HG02759 (cell line): ENCODE measurements around the gene BTBD16.
A peak's percentile ranks its signal among the peaks of the same experiment; 100 is the strongest.

Experiments
- ATAC-seq: cut with Tn5 transposase; IDR thresholded peaks from one replicate; pipeline ENCODE4 v1.9.1; 2021; ENCODE audit warnings: mild to moderate bottlenecking, moderate library complexity; ENCODE audit not compliant: unreplicated experiment

BTBD16 gene

DNA sequence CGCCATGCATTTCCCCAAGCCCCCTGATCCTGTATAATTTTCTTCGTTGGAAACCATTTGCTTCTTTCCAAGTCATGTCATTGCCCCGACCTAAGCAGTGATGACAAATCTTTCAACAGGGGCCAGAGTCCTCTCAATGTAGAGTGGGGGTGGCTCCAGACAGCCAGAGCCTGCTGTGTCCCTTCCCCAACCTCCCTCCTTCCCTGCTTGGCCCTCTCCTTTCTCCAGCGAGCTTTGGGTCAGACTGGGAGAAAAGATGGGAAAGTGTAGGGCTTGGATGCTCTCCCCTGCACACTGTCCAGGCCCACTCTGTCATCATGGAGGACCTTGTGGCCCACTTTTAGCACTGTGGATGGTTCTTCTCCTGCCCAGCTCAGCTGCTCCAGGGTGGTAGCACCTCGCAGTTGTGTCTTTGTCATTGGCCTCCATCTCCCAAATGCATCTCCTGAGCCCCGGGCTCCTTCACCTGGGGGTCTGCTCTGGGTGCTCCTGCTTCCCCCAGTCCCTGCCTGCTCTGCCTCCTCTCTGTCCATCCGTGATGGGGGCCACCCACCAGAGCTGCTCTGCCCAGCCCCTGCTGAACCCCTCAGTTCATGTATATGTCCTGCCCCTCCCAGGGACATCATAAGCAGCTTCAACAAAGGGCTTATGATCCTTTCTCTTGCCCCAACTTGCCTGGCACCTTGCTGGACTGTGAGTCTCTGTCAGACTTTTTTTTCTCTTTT lies 37.5 kb downstream of the BTBD16 start:
- no peak for ATAC-seq

DNA sequence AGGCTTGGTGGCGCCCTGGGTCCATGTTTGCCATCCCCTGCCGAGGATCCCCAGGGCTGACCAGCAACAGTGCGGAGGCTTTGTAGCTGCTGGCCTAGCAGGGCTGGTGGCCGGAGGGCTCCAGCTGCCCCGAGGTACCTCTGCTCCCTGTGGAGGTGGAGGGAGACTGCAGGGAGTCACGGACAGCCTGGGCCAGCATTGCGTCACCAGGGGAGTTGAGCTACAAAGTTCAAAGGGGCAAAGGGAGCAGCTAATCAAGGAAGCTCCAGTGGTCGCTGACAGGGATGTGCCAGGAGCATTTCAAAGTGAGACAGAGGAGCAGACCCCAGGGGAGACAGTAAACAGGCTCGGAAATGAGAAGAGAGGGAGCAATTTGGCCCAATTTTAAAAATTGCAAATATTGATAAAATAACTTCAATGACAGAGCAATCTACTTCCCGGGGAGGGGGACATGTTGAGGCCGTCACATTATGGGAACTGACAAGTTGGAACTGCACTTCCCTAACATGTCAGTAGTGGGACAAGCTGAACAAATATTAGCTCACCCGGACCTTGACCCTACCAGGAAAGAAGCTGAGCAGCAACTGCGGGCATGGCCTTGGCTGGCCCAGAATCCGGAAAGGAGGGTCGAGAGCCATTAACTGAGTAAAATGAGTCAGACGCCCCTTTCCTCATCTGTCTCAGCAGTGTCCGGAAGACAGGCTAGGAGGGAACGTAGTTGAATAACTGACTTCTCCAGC lies 39.4 kb downstream of the BTBD16 start:
- no peak for ATAC-seq

DNA sequence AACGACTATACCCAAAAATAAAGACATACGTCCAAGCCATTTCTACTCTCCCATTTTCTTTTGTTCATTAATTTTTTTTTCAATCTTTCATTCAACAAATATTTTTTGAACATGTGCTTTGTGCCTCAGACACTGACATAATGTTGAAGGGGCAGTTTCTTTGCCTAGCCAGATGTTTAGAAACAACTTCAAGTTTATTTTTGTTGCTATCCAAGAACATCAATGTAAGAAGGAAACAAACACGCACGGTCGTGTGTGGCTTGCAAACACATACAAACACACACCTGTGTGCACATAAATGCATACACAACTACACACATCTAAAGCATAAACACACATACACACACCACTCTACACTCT lies 39.9 kb downstream of the BTBD16 start:
- ATAC-seq = no peak

DNA sequence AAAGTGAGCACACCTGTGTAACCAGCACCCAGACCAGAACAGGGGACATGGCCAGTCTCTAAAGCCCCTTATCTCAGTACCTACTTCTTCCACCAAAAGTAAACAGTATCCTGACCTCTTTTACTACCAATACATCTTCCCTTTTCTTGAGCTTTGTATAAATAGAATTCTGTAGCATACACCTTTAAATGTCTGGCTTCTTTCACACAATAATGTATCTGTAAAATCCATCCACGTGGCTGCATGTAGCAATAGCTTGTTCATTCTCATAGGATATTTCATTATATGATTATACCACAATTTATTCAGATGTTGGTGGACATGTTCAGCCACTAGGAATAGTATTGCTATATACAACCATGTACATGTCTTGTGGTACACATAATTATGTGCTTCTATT lies 40.6 kb downstream of the BTBD16 start:
- no peak for ATAC-seq

DNA sequence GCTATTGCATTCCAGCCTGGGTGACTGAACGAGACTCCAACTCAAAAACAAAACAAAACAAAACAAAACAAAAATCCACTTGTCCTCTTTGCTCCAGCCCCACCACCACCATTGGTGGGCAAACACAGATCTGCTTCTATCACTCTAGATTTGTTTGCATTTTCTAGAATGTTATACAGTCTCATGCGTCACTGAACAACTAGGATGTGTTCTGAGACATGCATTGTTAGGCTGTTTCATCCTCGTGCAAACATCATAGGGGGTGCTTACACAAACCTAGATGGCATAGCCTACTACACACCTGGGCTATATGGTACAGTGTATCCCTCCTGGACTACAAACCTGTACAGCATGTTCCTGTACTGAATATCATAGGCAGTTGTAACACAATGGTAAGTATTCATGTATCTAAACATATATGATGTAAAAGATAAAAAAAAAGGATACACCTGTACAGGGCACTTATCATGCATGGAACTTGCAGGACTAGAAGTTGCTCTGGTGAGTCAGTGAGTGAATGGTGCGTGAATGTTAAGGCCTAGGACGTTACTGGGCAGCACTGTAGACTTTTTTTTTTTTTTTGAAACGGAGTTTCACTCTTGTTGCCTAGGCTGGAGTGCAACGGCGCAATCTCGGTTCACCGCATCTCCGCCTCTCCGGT lies 45.3 kb downstream of the BTBD16 start:
- ATAC-seq = no peak

DNA sequence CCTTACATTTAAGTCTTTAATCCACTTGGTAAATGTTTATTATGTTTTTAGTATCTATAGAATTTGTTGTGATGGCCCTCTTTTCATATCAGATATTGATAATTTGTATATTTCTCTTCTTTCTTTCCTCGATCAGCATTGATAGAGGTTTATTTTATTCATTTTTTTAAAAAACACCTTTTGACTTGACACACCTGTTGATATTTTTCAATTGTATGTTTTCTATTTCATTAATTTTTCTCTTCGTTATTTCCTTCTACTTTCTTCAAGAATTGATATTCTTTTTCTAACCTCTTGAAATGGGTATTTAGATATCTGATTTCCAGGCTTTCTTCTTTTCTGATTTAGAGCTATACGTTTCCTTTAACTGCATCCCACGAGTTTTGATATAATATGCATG lies 50.9 kb downstream of the BTBD16 start:
- no peak for ATAC-seq

DNA sequence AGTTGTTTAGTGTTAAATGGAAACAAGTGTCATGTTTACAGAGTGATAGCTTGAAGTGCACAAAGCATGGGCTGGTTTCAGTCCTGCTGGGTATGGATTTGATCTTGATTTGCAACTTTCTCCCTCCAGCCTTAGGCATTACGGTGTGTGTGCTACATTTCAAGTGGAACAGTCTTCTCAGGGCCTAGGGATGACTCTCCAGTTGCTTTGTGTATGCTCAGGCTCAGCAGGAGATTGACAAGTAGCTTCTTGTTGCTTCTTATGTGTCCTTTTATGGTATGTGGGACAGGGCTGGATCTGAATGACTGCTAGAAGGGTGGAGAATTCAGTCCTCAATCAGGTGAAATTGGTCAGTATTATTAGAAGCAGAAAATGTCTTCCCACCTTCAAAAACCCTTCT lies 52.1 kb downstream of the BTBD16 start:
- no peak for ATAC-seq

DNA sequence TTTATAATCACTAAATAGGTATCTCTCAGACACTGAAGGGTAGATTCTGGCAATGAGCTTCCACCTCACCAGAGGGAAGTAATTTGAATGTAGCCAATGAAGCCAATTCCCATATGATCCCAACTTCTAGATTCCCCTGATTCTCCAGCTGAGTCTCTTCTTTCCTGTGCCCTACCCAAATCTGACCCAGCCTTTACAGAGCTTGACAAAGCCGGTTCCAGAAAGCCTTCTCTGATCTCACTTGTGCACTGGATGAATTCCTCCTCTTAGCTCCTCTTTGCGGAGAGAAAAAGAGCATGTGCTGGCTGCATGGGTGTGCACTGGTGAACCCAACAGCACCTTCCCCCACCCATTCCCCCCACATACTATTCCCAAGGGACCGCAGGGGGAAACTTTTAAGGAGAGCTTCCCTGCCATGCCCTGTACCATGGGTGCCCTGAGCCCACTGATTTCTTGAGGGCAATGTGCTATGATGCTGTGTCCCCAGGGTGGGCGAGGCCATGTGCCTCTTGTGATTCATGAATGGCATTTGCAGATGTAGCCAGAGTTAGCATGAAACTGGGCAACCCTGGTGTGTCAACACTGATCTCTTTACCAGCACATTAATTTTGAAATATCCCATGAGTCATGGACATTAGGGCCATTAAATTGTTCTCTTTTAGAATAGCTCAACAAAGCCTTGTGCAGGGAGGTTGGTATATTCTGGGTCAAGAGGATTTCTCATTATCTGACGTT lies 53.0 kb downstream of the BTBD16 start:
- ATAC-seq = no peak

DNA sequence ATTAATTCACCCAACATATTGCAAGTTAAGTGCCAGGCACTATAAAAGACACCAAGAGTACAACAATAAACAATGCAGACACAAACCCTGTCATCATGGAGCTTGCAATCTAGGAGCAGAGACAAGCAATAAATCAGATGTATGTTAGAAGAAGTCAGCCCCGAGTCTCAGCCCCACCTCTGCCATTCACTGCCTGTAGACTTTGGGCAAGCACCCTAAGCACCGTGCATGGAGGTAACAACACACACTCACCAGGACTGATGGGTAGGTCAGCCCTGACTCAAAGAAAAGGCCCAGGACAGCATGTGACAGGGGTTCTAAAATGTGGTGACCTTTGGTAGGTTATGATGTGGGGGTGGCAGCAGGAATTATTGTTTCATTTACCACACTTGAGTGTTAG lies 54.1 kb downstream of the BTBD16 start:
- ATAC-seq = no peak

DNA sequence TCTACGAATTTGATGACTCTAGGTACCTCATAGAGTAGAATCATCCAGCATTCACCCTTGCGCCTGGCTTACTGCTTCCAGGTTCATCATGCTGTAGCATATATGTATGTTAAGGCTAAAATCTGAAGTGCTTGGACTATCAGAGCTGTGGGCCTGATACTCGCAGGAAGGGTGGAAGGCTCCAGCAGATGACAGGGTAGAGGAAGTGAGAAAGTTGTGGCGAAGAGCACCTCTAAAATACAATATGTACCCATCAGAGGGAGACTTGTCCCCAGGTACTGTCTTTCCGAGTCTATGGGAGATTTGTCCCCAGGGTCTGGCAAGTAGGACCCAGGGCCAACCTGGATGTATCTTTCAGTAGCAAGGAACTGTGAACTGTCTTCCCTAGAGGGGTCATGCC lies 55.3 kb downstream of the BTBD16 start:
- ATAC-seq = no peak

DNA sequence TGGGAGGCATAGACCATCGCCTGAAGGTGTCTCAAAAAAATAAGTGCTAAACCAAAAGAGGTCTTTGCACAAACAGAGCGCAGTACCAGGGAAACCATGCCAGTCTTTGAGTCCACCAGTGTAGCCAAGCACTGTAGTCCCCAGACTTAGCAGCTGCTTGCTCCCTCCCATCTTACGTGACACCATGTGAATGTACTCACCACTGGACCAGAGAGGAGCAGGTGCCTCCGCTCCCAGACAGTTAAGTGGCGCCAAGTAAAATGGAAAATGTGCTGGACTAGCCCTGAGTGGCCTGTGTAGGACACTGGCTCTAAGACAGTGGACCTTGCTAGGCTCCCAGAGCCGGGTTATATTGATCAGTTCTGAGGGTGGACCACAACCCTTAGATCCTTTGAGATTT lies 55.7 kb downstream of the BTBD16 start:
- no peak for ATAC-seq

DNA sequence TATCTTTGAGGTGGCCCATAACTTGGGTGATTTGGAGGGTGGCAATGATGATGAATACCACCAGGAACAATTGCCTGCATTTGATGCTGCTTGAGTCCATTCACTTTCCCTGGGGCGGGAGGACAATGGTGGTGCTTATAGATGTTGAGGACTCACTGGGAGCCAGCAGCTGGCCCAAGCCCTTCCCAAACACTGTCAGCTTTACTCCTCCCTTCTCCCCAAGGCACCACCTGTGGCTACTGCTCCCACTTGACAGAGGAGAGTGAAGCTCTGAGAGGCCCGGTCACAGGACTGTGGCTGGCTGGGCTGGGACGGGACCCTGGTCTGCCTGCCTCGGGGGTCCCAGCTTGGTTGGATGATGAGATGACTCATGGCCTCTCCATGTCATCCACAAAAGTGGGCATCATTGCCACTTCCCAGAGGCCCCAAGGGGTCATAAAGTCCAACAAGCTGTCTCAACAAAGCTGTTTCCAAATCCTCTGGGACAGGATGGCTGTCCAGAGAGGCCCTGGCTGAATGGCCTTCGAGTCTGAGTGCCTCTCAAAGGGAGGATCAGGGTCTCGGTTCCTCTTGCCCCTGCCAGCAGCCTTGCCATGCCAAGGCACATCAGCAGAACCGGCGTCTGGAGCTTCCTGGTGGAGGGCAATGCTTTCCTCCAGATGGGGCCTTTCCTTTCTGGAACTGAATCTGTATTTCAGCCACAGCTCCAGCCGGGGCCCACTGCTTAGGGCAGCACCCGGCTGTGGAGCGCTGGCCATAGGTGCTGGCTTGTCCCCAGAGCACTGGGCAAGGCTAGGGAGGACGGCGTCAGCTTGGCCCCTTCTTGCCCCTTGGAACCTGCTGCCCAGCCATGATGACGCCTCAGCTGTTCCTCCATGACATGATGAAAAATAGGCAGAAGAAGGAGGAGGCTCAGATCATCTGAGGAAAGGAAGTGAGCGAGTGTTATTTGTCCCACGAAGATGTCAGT lies 56.4 kb downstream of the BTBD16 start:
- no peak for ATAC-seq

DNA sequence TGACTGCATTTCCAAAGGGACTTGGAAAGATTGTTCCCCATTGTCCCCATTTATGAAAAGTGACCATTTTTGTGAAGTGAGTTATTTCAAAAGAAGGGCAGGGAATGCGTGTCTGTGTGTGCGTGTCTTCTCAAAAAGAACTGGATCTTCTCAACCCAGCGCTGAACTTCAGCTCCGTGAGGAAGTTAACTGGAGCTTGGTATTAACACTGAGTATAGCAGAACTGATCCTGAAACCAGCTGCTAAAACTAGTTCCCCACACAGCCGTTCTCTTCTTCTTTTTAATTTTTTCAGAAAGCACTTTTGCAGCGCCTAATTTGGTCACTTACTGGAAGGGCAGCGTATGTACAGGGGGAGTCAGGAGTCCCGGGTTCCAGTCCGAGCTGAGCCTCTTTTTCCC lies 57.6 kb downstream of the BTBD16 start:
- ATAC-seq = no peak

DNA sequence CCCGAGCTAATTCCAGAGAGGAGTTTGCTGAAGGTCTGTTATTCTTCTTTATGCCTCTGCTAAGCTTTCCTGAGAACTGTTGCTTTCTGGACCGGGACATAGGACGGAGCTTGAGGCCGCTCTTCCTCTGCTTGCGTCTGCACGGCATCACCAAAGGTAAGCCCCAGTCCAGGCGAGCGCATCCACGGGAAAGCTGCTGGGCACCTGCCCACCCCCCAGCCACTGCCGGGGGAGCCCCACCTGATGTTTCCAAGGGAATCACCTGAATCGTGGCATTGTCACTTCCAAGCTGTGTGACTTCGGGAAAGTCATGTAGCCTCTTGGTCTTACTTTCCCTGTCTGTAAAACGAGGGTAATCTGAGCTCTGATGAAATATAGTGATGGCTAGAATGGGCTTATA lies 58.3 kb downstream of the BTBD16 start:
- no peak for ATAC-seq

DNA sequence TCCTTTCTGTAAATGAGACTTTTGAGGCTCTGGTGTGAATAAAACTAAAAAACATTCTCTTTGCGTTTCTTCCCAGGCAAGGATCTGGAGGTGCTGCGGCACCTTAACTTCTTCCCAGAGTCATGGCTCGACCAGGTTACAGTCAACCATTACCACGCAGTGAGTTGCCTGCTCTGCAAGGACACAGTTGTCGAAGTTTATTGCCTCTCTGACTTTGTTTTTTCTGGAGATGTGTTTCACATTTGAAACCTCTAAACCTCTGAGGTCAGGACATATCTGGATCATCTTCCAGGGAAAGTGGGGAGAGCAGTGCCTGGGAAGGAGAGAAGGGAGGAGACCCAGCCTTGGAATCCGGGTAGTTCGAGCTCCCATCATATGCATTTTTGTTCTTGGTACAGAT lies 60.0 kb downstream of the BTBD16 start:
- no peak for ATAC-seq

DNA sequence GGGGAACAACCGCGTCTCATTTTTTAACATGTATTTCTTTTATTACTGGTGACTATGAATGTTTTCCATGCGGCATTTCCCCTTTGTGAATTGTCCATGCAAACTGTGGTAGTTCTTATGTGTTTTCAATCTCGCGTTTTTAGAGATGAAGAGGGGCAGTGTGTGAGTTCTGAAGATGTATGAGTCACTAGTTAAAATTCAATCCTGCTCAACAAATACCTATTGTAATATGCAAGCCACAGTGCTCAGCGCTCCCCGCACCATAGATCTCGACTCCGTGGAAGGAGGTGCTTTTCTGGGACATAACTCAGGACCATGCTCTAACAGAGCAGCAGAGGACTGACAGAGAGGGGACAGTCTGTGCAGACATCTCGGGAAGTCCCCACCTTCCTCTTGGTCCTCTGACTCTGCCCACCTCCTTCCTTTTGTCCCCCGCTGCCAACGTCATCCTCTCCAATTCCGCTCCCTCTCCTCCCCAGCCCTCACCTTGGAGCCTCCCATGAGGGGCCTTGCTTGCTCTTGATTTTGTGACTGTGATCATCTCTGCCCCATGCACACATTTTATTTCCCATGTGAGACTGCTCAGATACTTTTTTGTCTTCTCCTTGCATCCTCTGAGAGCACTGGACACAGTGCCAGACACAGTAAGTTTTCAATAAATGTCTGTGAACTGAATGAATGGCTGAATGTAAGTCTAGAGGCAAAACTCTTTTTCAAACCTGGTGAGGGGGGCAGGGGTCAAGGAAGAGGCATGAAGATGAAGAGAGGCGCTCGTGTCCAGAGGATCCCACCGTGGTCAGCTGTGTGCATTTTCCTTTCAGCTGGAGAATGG lies 60.7 kb downstream of the BTBD16 start:
- ATAC-seq = no peak

DNA sequence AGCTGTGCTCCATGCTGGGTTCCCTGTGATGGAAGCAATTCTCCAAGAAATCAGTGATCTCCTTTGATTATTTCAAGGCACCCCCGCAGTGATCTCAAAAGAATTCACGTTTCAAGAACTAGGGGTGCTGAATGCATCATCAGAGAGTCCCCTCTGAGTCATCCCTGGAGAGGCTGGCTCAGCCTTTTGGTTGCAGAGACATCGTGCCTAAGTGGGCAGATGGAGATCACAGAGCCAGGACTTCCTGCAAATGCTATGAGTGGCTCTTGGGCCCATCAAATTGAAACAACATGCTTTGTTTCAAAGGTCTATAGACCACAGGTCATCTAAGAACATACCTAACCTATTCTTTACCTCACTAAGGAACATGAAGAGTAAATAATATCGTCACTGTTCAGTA lies 61.9 kb downstream of the BTBD16 start:
- ATAC-seq = peak; percentile 53

DNA sequence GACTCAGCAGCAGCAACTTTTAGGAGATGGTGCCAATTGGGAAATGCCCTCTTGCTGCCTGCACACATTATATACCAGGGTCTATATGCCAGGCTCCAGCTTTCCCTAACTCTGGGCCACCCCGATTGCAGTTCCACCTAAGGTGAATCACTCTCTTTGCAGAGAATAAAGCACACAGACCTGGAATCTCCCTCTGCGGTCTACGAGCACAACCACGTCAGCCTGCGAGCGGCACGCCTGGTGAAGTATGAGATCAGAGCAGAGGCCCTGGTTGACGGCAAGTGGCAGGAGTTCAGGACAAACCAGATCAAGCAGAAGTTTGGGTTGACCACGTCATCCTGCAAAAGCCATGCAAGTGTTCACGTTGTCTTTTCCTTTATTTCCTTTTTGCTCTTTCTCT lies 65.2 kb downstream of the BTBD16 start:
- no peak for ATAC-seq

DNA sequence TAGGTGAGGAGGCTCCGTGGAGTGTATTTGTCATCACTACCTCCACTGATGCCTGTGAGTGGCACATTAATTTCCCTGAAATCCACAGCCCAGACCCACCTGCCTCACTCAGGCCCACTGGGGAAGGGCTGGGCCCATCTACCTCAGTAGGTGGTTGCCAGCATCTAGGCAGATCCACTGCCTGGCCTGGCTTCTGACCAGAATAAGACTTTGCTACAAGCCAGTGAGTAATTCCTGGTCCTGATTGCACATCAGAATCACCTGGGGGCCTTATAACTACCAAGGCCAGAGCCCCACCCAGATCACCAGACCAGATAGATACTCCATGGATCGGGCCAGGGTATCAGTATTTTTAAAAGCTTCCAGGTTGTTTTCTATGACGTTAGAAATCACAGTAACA lies 65.9 kb downstream of the BTBD16 start:
- no peak for ATAC-seq
